IMR-90 (cell line): ENCODE measurements around the gene PCBP3. TPM values are rescaled to one million over a fixed set of nuclear protein-coding genes. Genes with fewer than 3 reads are reported as not detected.
A peak's percentile ranks its signal among the peaks of the same experiment; 100 is the strongest.

ENCODE experiments used
- ATAC-seq: fragments of 200-7000 bp; cut with Tn5 transposase; 2 replicates; pipeline ENCODE4 v1.9.1; 2020; ENCODE audit warnings: low read depth, mild to moderate bottlenecking, moderate library complexity
- BruUV-seq: library from RNA; stranded (reverse); fragments of 400-500 nt; replicated peaks from 2 replicates; lab custom pipeline; 2021; lab: Mats Ljungman, UMichigan
- CTCF ChIA-PET: fragments of 300-600 bp; formaldehyde crosslinking; extraction: SDS; loops from one replicate; lab custom pipeline; 2021; ENCODE audit warnings: antibody characterized with exemption; lab: Yijun Ruan, JAX
- POLR2A ChIA-PET: fragments of 300-600 bp; sonication (Branson Sonifier 250); formaldehyde crosslinking; loops from one replicate; lab custom pipeline; 2022; ENCODE audit warnings: antibody characterized with exemption; ENCODE audit not compliant: unreplicated experiment; lab: Charles Lee
- DNase-seq: peaks from one replicate; pipeline ENCODE4 v3.0.0; 2013
- H2AFZ ChIP-seq: replicated peaks from 2 replicates; pipeline ENCODE3; 2013; ENCODE audit warnings: low read length, mild to moderate bottlenecking; ENCODE audit not compliant: poor library complexity
- H2AK5ac ChIP-seq: 2 replicates; pipeline ENCODE4 v1.6.1; 2013; ENCODE audit warnings: low read depth, low read length, inconsistent platforms
- H2AK9ac ChIP-seq: replicated peaks from 2 replicates; pipeline ENCODE3; 2013; ENCODE audit warnings: mild to moderate bottlenecking, low read depth, low read length, moderate library complexity; ENCODE audit not compliant: poor library complexity
- H2BK120ac ChIP-seq: 2 replicates; pipeline ENCODE4 v1.6.1; 2013; ENCODE audit warnings: low read depth, low read length, inconsistent platforms
- H2BK15ac ChIP-seq: 3 replicates; pipeline ENCODE4 v1.6.1; 2013; ENCODE audit warnings: low read depth, low read length, inconsistent platforms
- H2BK20ac ChIP-seq: 2 replicates; pipeline ENCODE4 v1.6.1; 2013; ENCODE audit warnings: low read depth, mild to moderate bottlenecking, inconsistent platforms, low read length, moderate library complexity
- H2BK5ac ChIP-seq: 2 replicates; pipeline ENCODE4 v1.6.1; 2013; ENCODE audit warnings: mild to moderate bottlenecking, low read depth, low read length, inconsistent platforms; ENCODE audit not compliant: poor library complexity, severe bottlenecking
- H3K14ac ChIP-seq: replicated peaks from 2 replicates; pipeline ENCODE4 v1.6.1; 2013; ENCODE audit warnings: low read depth, low read length, inconsistent platforms
- H3K18ac ChIP-seq: 2 replicates; pipeline ENCODE4 v1.6.1; 2013; ENCODE audit warnings: low read depth, low read length, control low read depth
- H3K23ac ChIP-seq: 2 replicates; pipeline ENCODE4 v1.6.1; 2013; ENCODE audit warnings: low read depth, low read length, inconsistent platforms
- H3K27ac ChIP-seq: 2 replicates; pipeline ENCODE4 v1.5.1; 2013; ENCODE audit warnings: mild to moderate bottlenecking, control low read depth, low read length; ENCODE audit not compliant: insufficient read depth
- H3K27me3 ChIP-seq: 2 replicates; pipeline ENCODE4 v1.6.1; 2013; ENCODE audit warnings: low read length; ENCODE audit not compliant: control insufficient read depth, insufficient read depth
- H3K36me3 ChIP-seq: 2 replicates; pipeline ENCODE4 v1.6.1; 2013; ENCODE audit warnings: low read length, mixed read lengths; ENCODE audit not compliant: control insufficient read depth, insufficient read depth
- H3K4ac ChIP-seq: 2 replicates; pipeline ENCODE4 v1.6.1; 2013; ENCODE audit warnings: low read depth, low read length, inconsistent platforms
- H3K4me1 ChIP-seq: 2 replicates; pipeline ENCODE4 v1.6.1; 2013; ENCODE audit warnings: low read length, mixed read lengths; ENCODE audit not compliant: control insufficient read depth, insufficient read depth
- H3K4me2 ChIP-seq: 2 replicates; pipeline ENCODE4 v1.6.1; 2013; ENCODE audit warnings: low read depth, mild to moderate bottlenecking, control low read depth, low read length, moderate library complexity
- H3K4me3 ChIP-seq: 2 replicates; pipeline ENCODE4 v1.5.1; 2013; ENCODE audit warnings: low read depth, mild to moderate bottlenecking, control low read depth, low read length, moderate library complexity; ENCODE audit not compliant: insufficient read depth
- H3K56ac ChIP-seq: 2 replicates; pipeline ENCODE4 v1.6.1; 2013; ENCODE audit warnings: low read length, inconsistent platforms; ENCODE audit not compliant: insufficient read depth; ENCODE audit errors: extremely low read depth
- H3K79me1 ChIP-seq, 2 experiments: 2 replicates each; pipeline ENCODE4 v1.6.1; 2013; ENCODE audit warnings: low read length in 2 of 2, inconsistent platforms in 1 of 2, low read depth in 1 of 2
- H3K9ac ChIP-seq: 2 replicates; pipeline ENCODE4 v1.6.1; 2013; ENCODE audit warnings: low read depth, low read length, control low read depth
- H3K9me1 ChIP-seq: 2 replicates; pipeline ENCODE4 v1.6.1; 2013; ENCODE audit warnings: low read length, inconsistent platforms; ENCODE audit not compliant: insufficient read depth
- H3K9me3 ChIP-seq: 2 replicates; pipeline ENCODE4 v1.6.1; 2013; ENCODE audit warnings: low read length; ENCODE audit not compliant: control insufficient read depth, insufficient read depth
- H4K20me1 ChIP-seq: 2 replicates; pipeline ENCODE4 v1.6.1; 2013; ENCODE audit warnings: low read length, inconsistent platforms; ENCODE audit not compliant: insufficient read depth
- H4K5ac ChIP-seq: 2 replicates; pipeline ENCODE4 v1.6.1; 2013; ENCODE audit warnings: mild to moderate bottlenecking, low read depth, low read length, control low read depth
- H4K8ac ChIP-seq, 2 experiments: 2 replicates each; pipeline ENCODE4 v1.6.1; 2013; ENCODE audit warnings: low read depth in 2 of 2, low read length in 2 of 2, control low read depth in 1 of 2, inconsistent platforms in 1 of 2
- H4K91ac ChIP-seq: 2 replicates; pipeline ENCODE4 v1.6.1; 2013; ENCODE audit warnings: low read depth, low read length, inconsistent platforms; ENCODE audit not compliant: insufficient read depth
- NFE2L2 ChIP-seq: fragments of 150-350 bp; IDR thresholded peaks from 2 replicates; pipeline ENCODE4 v1.6.1; 2016; ENCODE audit warnings: low read depth, mild to moderate bottlenecking, low read length
- WGBS, 2 experiments: methylation state at CpG; one replicate each; pipeline versions ENCODE4 v1.1.5 to v1.1.7; 2013; ENCODE audit warnings: missing lambda C conversion rate in 2 of 2; ENCODE audit not compliant: insufficient read length in 1 of 2; ENCODE audit errors: extremely low coverage in 2 of 2; 5-methylcytosine and 5-hydroxymethylcytosine counted together
- dilution Hi-C: fragments of 300-500 bp; cut with HindIII; formaldehyde crosslinking; loops from one replicate; pipeline ENCODE4 v1.14.3; 2018; ENCODE audit warnings: low sequenced_read_pairs; ENCODE audit not compliant: unreplicated experiment
- in situ Hi-C: fragments of 300-500 bp; cut with MboI; formaldehyde crosslinking; loops from 3 replicates; pipeline ENCODE4 v1.14.3; 2019; ENCODE audit warnings: low sequenced_read_pairs, inconsistent platforms, mixed read lengths
- intact Hi-C: fragments of 100-400 bp; cut with micrococcal nuclease; formaldehyde crosslinking; loops from 2 replicates; pipeline ENCODE4 v1.10.0; 2022
- polyA plus RNA-seq, 3 experiments: library from polyadenylated mRNA; depleted of rRNA; stranded (reverse); fragments of >200 nt; gene quantifications; 2 replicates each; pipeline ENCODE4 v1.2.3, GENCODE V29; 2012; ENCODE audit warnings: low replicate concordance in 1 of 3
- total RNA-seq: library from RNA; depleted of rRNA; stranded (reverse); fragments of >200 nt; gene quantifications from 2 replicates; pipeline ENCODE4 v1.2.3, GENCODE V29; 2012
- TF ChIP-seq, protein P1 (sequence below): fragments of 150-350 bp; IDR thresholded peaks from 2 replicates; pipeline ENCODE4 v1.6.1; 2016; ENCODE audit warnings: low read depth, mild to moderate bottlenecking, low read length, moderate library complexity, borderline replicate concordance

PCBP3 gene
- total and polyA plus RNA-seq, 2 of the 4 experiments (the other 2 are of a cell fraction): 2.9 to 3.9 TPM

DNA sequence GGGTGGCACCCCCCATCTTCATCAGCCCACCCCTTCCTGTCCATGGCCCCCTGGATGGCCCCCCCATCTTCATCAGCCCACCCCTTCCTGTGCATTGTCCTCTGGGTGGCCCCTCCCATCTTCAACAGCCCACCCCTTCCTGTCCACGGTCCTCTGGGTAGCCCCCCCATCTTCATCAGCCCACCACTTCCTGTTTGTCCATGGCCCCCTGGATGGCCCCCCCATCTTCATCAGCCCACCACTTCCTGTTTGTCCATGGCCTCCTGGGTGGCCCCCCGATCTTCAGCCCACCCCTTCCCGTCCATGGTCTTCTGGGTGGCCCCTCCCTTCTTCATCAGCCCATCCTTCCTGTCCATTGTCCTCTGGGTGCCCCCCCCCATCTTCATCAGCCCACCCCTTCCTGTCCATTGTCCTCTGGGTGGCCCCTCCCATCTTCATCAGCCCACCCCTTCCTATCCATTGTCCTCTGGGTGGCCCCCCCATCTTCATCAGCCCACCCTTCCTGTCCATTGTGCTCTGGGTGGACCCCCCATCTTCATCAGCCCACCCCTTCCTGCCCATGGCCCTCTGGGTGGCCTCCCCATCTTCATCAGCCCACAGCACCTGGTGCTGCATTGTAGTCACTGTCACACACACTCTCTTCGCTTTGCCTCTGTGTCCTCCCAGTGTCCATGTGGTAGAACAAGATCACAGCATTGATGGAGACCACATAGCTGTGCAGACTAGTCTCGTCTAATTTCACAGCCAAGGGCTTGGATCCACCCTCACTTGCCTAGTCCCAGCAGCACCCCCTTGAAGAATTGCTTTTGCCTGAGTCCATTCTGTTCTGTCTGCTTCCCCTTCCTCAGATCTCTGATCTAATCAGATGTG is 95.9 kb downstream of the PCBP3 start:
- POLR2A ChIA-PET: no interaction called here
- dilution Hi-C loops (no loop called here), intact Hi-C loops (no loop called here), in situ Hi-C loops (no loop called here)
- Histone ChIP-seq H3K4me3 (no peak overlapping the region), H2BK5ac (no peak overlapping the region), H3K56ac (no peak overlapping the region), H3K9me1 (peaks cover 3% of the 10 kb centered on the region; the same call in 1 of the 2 replicates), H4K5ac (no peak overlapping the region), H2BK120ac (no peak overlapping the region), H4K8ac (no peak overlapping the region), H2BK20ac (no peak overlapping the region), H3K23ac (no peak overlapping the region), H4K20me1 (no peaks in the 10 kb centered on the region; the same call in none of the 2 replicates), H2AFZ (no peak overlapping the region), H4K91ac (no peak overlapping the region), H3K9me3 (no peaks in the 10 kb centered on the region), H3K27me3 (no peaks in the 10 kb centered on the region), H3K27ac (no peak overlapping the region), H2BK15ac (no peak overlapping the region), H3K79me1 (no peaks in the 10 kb centered on the region), H2AK5ac (no peak overlapping the region), H3K18ac (no peak overlapping the region), H3K14ac (no peak overlapping the region), H3K4ac (no peak overlapping the region), H3K4me1 (no peaks in the 10 kb centered on the region), H2AK9ac (peak overlapping the region; percentile 50), H3K9ac (no peak overlapping the region), H3K4me2 (no peak overlapping the region), H3K36me3 (no peaks in the 10 kb centered on the region)
- WGBS, 2 experiments: 92% methylated on average over 2 of the region's 5 CpGs; no CpG with 5 or more reads in 1 of the 2 experiments
- CTCF ChIA-PET: no interaction called here
- BruUV-seq: no TSS peak
- ATAC-seq (no peak), DNase-seq (no peak)
- TF ChIP-seq NFE2L2: no peak
- TF ChIP-seq, protein P1, sequence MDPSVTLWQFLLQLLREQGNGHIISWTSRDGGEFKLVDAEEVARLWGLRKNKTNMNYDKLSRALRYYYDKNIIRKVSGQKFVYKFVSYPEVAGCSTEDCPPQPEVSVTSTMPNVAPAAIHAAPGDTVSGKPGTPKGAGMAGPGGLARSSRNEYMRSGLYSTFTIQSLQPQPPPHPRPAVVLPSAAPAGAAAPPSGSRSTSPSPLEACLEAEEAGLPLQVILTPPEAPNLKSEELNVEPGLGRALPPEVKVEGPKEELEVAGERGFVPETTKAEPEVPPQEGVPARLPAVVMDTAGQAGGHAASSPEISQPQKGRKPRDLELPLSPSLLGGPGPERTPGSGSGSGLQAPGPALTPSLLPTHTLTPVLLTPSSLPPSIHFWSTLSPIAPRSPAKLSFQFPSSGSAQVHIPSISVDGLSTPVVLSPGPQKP: no peak
